NCI-H2196 (cell line): Measurements from ENCODE around the gene ALS2CL.

Experiments used
- DNase-seq: peaks from one replicate; lab custom pipeline; 2025; ENCODE audit not compliant: unreplicated experiment; lab: John Stamatoyannopoulos, UW

The ALS2CL gene

DNA sequence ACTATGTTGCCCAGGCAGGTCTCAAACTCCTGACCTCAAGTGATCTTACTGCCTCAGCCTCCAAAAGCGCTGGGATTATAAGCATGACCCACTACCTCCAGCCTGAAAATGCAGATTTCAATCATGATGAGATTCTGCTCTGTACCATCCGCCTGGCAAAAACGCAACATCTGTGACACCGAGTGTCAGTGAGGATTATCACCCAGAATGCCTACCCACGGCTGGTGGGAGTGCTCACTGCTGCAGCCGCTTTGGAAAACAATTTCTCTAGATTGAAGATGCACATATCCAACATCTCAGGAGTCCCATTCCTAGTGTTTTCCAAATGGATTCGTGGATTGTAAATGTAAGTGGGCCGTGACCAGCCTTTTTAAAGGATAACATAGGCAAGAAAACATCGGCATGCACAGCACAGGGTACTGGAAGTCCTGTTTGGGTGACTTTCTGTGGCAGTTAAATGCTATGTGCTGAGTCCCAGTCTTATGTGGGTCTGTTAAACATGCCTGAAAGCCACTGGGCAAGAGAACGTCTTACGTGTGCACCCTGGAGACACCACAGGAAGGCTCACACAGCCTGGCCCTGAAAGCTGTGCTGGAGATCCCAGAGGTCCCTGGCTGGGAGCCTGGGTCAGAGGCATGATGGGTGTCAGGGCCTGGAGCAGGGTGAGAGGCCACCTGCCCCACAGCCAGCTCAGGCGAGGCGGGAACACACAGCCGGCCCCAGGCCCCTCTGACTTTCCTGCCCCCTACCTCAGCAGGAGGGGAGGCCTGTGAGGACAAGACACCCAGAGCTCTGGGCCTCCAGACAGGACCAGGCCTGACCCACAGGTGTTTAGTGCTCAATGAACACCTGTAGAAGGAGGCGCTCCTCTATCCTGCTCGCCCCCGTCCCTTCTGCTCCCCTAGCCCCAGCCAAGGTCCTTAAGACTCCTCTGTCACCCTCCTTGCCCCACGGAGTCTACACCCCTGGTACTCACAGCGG is 23.3 kb upstream of the ALS2CL start:
- no peak for DNase-seq

DNA sequence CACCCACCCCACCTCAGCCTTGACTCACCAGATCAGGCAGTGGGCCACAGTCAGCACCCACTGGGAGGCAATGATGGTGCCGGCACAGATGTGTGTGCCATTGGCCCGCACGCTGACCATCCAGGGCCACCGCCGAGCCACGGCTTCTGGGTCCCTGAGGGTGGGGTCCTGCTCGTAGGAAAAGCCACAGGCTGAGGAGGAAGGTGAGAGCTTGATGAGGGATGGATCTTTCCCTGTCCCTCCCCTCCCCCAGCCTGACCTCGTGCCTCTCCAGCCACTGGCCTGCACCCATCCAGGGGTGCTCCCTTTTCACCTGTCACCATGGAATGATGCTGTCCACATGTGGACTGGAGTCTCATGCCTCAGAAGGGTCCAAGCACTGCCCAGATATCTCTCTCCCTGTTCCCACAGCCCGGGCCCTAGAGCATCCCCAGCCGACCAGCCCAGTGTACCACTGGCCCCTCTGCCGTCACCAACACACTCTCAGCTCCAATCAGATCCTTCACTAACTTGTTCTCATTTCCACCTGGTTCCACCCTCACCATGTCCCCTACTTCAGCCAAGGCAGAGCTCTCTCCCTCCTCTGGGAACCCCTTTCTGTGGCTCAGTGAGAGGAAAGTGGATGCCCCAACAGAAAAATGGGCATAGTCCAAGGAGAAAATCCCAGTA is 22.2 kb upstream of the ALS2CL start:
- no peak for DNase-seq

DNA sequence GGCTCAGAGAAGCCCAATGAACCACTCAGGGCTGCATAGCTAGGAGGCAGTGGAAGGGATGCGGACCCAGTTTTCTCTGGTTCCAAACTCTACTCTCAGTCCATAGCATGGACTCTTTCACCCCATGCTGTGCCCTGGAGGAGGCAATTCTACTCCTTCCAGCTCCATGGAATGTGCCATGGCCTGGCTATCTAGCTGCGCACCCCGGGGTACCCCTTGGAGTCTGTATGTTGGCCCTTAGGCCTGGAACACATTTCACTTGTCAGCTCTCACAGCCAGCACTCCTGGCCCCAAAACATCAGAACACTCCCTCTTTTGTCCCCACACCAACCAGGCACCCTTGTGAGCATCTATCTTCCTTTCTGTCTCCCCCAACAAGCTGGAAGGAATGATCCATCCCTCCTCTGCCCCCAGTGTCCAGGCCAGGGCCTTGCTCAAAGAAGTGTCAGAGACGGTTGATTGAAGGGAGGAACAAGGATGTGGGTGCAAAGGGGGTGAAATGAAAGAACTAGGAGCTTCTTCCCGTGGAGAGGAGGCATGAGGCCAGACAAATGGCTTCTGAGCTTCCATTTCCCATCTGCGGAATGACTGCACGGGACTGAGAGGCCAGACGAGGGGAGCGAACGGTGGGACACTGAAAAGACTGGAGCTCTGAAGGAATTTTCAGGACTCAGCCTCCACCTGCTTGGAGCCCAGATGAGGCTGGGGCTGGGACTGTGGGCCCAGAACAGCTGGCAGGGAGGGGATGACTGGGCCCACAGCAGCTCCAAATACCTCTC is 21.4 kb upstream of the ALS2CL start:
- DNase-seq: no peak

DNA sequence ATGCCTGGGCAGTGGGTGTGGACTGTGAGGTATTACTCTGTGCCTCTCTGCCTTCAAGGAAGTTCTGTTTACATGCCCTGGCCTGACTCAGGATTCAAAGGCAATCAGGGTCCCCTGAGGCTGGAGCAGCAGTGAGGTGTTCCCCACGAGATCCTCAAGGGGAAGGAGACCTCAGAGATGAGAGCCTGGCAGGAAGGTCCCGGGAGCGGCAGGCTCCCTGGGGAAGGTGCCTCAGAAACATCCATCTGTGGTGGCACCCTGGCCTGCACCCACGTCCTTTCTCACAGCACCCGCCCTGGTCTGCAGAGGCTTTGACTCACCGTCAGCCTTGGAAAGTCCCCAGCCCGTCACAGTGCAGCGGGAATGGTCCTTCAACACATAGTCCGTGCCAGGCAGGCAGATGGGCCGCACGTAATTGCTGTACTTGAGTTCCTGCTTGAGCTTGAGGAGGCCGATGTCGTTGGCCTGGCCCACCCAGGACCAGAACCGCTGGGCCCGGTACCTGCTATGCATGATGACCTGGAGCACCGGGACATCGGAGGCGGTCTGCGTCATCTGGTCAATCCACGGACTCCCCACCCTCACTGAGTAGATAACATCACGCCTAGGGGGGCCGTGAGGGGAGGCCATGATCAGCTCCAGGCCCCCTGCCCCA is 20.5 kb upstream of the ALS2CL start:
- DNase-seq: no peak

DNA sequence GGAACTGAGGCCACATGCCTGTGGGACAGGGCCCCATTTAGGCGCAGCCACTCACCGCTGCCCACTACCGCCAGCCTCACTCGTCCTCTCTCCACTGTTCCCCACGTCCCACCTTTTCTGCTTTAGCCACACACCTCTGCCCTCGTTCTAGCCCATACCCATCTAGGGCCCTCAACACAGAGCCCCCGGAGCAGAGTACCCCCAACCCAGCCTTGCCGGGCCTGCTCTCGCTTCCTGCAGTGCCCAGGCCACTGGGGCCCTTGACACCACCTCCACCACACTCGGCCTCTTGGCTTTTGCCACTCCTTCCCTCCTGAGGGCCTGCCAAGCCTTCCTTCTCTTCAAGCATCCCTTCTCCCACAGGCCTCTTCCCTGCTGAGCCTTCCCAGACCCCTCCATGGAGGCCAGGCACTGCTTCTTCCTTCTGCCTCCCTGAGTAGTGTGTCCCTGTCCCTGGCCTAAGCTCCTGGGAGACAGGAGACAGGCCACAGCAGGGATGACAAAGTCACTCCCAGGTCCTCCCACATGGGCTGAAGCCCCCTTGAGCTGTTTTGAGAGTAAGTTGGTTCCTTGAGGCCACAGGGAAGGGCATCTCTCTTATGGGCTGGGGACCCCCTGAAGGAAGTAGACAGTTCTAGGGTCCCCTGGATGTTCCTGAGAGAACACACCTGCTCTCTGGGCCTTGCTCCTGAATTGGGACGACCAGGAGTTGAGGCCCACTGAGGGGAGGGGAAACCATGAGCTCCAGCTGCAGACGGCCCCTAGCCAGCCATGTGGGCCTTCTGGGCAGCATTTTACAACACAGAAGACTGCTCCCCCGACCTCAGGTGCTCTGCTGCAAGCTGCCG is 19.8 kb upstream of the ALS2CL start:
- DNase-seq: no peak

DNA sequence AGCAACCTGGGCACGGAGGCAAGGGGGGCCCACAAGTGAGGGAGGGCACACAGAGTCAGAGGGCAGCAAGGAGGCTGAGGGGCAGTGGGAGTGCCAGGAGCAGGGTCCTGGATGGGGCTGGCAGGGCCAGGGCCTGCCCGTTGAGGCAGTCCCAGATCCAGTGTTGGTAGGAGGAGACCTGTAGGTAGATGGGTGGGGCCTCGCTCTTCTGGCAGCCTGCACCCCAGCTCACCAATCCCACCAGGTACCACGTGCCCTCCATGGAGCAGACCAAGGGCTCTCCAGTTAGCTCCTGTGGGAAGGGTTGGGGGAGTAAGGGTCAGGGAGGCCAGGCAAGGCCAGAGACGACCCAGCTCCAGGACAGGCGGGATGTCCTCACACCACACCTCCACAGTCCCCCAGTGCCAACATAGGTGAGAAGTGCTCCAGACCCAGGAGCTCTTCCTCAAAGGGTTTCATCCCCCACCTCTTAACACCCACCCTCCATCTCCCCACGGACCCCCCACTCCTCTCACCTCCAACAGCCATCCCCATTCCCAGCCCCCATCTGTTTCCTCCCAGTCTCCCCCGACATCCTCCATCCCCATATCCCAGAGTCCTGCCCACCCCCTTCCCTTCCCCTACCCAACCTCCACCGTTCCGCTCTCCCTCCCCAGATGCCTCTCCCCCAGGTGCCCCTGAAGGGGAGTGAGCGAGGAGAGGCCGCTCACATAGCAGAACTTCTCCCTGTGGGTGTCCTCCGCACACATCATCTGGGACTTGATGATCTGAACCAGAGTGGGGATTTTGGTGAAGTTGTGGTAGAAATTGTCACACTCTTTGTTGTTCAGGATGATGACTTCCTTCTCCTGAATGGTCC is 18.9 kb upstream of the ALS2CL start:
- DNase-seq: no peak

DNA sequence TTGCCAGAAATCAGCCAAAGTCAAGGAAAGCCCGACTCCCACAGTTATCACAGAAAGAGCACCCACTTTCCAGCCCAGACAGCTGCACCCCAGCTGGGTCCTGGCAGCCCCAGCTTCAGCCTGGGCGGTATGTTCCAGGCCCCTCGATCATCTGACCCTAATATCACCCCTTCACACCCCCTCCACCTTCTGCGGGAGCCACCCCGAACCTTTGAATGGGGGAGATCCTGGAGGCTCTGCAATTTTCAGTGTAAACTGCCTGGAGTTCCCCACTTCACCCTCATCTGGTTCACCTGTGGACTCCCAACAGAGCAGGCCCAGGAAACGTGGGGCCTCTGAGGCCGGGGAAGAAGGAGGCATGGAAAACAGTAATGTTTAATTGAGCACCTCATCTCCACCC is 18.3 kb upstream of the ALS2CL start:
- no peak for DNase-seq

DNA sequence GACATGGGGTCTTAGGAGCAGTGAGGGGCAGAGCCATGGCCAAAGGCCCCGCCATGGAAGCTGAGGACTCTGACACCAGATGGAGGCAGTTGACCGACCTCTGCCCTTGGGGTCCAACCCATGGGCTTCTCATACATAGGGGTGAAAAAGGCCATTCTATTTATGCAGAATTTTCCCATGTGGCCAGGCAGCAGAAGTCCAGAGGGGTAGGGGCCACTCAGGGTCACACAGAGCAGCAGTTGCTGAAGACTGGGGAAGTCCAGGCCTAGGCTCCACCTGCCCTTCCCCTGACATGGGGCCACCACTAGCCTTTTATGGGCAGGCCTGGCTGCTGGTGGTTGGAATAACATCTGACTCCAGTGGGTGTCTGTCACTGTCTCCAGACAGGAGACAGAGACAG is 17.8 kb upstream of the ALS2CL start:
- no peak for DNase-seq

DNA sequence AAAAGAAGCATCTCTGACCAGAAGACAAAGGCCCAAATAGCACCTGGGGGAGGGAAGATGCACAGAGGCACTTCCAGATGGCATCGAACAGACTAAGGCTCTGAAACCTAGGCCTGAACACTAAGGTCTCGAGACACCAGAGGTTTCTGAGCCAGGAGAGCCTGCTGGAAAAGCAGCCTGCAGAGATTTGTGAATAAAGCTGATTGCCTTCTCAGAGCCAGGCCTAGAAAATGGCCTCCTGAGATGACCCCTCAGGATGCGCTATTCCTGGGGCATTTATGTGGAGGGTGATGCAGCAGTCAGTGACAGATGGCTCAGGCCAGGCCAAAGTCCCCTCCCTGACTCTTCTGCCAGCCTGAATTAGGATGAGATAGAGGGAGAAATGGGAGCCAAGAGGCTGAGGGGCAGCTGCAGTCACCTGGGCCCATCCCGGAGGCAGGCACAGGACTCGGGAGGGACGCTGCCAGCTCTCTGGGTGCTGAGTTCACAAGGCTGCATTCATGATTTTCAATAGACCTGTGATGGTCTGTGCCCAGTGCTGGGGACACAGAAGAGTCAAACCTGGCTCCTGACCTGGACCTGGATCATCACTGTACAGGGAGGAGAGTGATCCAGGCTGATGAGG is 17.3 kb upstream of the ALS2CL start:
- DNase-seq: no peak

DNA sequence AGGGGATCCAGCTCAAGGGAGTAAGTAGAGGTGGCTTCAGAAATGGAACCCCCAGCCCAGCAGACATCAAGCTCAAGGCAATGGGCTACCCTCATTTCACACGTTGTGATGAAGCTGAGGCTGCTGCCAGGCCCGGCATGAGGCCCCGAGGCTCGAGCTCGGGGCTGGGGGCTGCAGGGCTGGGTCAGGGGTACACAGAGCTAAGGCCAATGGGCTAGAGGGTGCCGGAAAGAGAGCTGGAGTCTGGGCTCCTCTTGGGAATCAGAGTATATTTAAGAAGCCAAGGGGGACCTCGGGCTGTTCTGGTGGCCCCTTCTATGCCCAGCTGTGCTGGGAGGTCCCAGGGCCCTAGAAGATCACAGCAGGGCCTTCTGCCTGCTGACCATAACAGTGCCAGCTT is 16.8 kb upstream of the ALS2CL start:
- no peak for DNase-seq

DNA sequence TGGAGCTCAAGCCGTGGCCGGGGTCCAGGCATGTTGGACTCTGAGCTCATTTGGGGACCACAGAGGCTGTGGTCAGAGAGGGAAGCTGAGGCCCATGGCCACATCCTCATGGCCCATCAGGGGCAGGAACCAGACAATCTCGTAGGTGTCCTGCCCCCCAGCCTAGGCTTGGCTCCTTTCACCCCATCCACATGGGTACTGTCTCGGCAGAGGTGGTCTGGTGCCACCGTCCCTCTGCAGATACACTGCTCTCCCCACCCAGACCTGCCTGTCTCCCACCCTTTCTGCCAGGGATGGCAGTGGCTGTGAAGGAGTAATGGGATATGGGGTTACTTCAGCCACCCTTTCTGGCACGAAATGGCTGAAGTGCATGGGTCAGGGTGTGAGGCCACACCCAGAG is 16.2 kb upstream of the ALS2CL start:
- DNase-seq: no peak

DNA sequence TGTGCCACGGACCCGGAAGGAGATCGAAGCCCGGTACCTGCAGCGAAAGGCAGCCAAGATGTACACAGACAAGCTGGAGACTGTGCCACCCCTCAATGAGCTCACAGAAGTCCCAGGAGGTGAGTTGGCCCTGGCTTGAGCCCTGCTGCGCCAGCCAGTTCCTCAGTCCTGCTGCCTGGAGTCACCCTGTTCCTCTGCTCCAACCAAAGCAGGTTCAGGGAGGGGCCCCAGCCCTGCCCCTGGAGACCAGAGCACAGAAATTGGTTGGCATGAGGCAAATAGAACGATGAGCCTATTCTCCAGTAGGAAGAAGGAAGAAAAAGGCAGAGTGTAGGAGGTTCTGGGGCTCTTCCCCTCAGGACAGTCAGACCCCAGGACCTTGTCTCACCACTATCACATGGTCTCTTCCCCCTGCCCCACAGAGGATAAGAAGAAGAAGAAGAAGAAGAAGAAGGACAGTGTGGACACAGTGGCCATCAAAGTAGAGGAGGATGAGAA is 15.7 kb upstream of the ALS2CL start:
- no peak for DNase-seq

DNA sequence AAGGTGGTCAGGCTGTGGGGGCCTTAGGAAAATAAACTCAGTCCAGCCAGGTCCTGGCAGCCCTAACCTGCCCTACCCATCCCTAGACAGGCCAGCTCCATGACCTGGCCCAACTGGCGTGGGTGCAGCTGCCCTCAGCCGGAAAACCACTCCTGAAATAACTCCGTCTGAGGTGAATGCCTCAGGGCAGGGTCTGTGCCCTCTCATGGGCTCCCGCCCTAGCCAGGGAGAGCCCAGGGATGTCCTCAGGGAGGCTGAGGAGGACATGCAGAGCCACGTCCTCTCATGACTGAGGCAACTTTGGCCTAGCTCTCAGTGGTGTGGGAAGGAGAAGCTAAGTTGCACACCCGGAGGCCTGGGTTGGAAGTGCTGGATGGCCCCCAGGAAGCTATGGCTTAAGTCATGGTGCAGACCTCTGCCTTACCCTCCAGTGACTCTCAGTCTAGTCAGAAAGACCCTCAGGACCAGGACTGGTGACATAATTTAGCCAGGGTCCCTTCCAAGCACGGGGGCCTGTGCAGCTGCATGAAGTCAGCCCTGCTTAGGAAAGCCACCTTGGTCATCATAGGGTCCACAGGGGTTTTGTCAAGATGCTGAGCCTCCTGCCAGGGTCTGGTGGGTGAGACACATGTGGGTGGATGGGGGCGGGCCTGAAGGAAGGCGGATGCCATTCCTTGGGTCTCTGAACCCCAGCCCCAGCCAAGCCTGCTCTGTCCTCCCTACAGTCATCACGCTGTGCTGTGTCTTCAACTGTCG is 15.1 kb upstream of the ALS2CL start:
- DNase-seq: no peak

DNA sequence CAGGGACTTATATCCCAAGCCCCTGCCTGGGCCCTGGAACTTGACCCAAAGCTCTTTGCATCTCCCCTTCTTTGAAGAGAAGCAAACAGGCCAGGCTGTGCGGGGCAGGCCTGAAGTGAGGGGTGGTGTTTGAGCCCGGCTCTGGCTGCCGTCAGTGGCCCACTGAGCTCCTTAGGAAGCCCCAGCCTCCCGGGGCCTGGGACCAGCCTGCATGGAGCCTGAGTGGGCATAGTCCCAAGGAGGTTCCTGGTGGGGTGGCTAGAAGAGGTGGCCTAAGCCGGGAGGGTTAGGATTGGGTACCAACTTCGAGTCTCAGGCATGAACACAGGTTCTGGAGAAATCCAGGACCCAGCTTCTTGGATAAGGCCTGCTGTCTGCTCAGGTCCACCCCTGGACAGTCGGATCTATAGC is 14.1 kb upstream of the ALS2CL start:
- DNase-seq: no peak

DNA sequence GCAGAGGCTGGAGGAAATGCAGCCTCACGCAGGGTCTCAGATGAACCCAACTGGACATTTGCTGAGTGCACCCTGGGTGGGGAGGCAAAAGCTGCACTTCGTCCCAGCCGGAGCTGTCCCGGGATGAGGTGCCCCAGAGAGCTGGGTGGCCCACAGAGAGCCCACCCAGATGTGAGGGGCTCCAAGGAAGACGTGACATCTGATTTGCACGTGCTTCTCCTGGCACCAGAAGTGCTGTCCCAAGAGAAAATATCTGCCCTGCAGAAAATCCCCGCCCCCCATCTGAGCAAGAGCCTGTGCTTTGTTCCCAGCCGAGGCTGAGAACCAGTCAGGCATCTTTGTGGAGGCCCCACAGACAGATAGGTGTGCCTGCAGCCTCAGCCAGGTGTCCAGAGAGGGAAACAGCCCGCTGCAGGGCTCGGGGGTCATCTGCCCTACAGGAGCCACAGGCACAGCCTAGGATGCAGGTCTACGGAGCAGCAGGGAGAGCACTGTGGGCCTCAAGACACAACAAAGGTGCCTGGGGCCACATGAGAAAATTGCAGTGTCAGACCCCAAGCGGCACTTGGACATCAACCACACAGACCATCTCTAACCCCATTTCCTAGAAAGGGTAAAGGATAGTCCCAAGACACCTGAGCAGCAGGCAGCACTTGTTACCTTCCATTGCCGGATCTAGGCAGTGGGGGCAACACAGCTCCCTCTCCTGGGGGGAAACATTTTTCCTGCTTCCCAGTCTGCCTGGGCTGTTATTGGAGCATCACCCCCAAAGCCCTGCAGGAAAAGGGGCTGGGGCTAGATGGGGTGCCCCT is 13.5 kb upstream of the ALS2CL start:
- no peak for DNase-seq

DNA sequence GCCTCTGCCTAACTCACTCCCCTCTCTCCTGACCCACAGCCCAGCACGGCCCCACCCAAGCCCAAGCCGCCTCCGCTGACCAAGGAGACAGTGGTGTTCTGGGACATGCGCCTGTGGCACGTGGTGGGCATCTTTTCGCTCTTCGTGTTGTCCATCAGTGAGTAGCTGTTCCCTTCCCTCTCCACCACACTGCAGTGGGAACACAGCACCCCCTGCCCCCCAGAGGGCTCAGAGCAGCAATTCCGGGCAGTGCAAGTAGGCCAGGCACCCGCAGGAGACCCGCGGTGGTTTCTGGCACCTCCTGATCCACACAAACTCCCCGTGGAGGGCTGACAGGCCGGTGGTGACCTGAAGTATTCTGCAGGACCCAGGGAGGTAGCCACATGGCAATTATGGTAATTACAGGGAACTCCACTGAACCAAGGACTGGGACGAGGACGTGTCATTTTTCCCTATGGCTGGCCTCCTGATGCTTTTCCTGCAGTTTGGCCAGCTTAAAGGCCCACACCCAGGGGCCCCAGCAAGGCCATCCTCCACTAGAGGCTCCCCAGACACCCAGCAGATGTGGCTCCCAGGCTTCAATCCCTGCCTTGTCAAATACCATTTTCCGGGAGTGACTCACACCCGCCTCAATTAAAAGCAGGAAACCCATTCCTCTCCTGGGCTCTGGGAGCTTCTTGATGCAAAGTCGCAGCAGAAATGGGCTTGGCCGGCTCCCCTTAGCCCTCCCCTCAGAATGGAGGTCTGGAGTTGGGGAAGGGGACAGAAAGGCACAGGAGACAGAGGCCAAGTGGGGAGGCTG is 12.5 kb upstream of the ALS2CL start:
- DNase-seq: no peak
